Stomach (tissue), 9 donors: ENCODE results near the gene CCL17. TPM values are rescaled to one million over a fixed set of nuclear protein-coding genes. Genes with fewer than 3 reads are reported as not detected.
"Not testable (repeated sequence)": the region's sequence is repeated elsewhere in the genome, so short reads cannot be mapped to it uniquely, and the experiment has no call there.

Experiments used
- DNase-seq, 2 donors: peaks; one replicate each; pipeline versions ENCODE4 v3.0.0 to v3.0.0-alpha.2; 2013 to 2019
- H3K27ac ChIP-seq, 5 donors: fragments of 200-600 bp in 4 of 5; sonication (generic) in 4 of 5; one replicate each; pipeline ENCODE4 v1.5.1; 2013 to 2019; ENCODE audit warnings: mild to moderate bottlenecking in 1 of 5, moderate library complexity in 1 of 5
- H3K27me3 ChIP-seq, 3 donors: fragments of 200-600 bp; sonication (generic); one replicate each; pipeline ENCODE4 v1.5.1; 2017 to 2019; ENCODE audit warnings: mixed run types in 1 of 3
- H3K36me3 ChIP-seq, 4 donors: fragments of 200-600 bp; sonication (generic); 1 replicate in 3 of 4; 2 replicates in 1 of 4; pipeline ENCODE4 v1.5.1; 2016 to 2019
- H3K4me1 ChIP-seq, 4 donors: fragments of 200-600 bp; sonication (generic); one replicate each; pipeline ENCODE4 v1.5.1; 2016 to 2019
- H3K4me3 ChIP-seq, 4 donors: fragments of 200-600 bp; sonication (generic) in 3 of 4; one replicate each; pipeline ENCODE4 v1.5.1; 2016 to 2019; ENCODE audit warnings: mild to moderate bottlenecking in 1 of 4
- H3K9me3 ChIP-seq, 4 donors: fragments of 200-600 bp; sonication (generic); one replicate each; pipeline ENCODE4 v1.5.1; 2016 to 2019
- EP300 ChIP-seq: sonication (generic); formaldehyde crosslinking; IDR thresholded peaks from one replicate; pipeline ENCODE4 v1.6.1; 2017; ENCODE audit warnings: antibody characterized with exemption
- POLR2A ChIP-seq, 4 donors: fragments of 450-650 bp; IDR thresholded peaks; one replicate each; pipeline ENCODE4 v1.6.1; 2016; ENCODE audit warnings: antibody characterized with exemption in 4 of 4, control low read depth in 2 of 4, mild to moderate bottlenecking in 1 of 4, moderate library complexity in 1 of 4
- POLR2AphosphoS5 ChIP-seq, 3 donors: sonication (generic); formaldehyde crosslinking; IDR thresholded peaks; one replicate each; pipeline ENCODE4 v1.6.1; 2016; ENCODE audit warnings: antibody characterized with exemption in 3 of 3
- WGBS, 5 donors: extraction: QIAGEN DNeasy Blood & Tissue Kit in 3 of 5; methylation state at CpG; one replicate each; pipeline versions ENCODE4 v1.1.5 to v1.1.7; 2013 to 2018; 5-methylcytosine and 5-hydroxymethylcytosine counted together
- intact Hi-C: fragments of 100-400 bp; cut with DNase I; formaldehyde crosslinking; loops from one replicate; pipeline ENCODE4 v1.15.1; 2023; ENCODE audit warnings: low total_unique reads
- polyA plus RNA-seq, 3 donors: library from polyadenylated mRNA; stranded (reverse); fragments of 200-250 nt; gene quantifications; one replicate each; pipeline ENCODE4 v1.2.3, GENCODE V29; 2013
- total RNA-seq, 5 donors: library from RNA; depleted of rRNA; stranded (reverse); fragments of >200 nt; gene quantifications; one replicate each; pipeline versions ENCODE4 v1.1.0 to v1.2.3, GENCODE V29; 2014 to 2016
- TF ChIP-seq, protein P1 (sequence below), 7 experiments: fragments of 450-650 bp in 4 of 7; fragments of 200-600 bp in 3 of 7; sonication (generic) in 3 of 7; IDR thresholded peaks; one replicate each; pipeline ENCODE4 v1.5.1; 2016 to 2019; ENCODE audit warnings: antibody characterized with exemption in 7 of 7, control low read depth in 2 of 7, mild to moderate bottlenecking in 1 of 7
- donor health status: healthy with polysubstance abuse.
- donor health status: Bipolar disorder and iron deficiency.
- donor health status: healthy.

CCL17 gene
- total and polyA plus RNA-seq, 8 donors: 3.9 TPM; not detected in 7

DNA sequence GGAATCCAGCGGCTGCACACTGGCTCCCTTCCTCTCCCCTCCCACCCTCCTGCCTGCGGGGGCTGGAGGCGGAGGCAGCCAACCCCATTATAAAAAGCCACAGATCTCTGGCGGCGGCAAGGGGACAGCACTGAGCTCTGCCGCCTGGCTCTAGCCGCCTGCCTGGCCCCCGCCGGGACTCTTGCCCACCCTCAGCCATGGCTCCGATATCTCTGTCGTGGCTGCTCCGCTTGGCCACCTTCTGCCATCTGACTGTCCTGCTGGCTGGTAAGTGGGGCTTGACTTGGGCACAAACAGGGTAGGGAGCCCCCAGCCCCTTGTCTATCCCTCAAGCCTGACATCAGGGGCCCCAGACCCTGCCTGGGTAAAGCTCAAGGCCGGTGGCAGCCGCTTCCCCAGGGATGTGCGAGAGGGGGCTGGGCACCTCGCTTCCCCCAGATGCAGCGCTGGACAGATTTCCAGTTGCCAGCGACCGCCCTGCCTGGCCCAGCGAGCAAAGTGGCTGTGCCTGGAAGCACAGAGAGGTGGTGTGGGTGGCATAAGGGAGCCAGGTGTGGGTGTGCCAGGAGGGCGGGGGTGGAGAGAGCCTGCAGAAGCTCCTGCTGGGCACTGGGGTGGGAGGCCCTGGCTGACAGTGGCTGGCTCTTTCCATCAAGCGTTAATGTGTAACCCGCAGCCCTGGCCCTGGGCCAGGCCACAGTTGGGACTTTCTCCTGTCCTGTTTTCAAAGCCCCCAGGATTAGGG is 32.0 kb upstream of the CCL17 start, which contains the start of gene CX3CL1:
TSS of gene CX3CL1 (plus strand) at position 119 of the 745 bp plus-strand sequence. CDS start at position 198, 79 bp downstream.
- no peaks in the 10 kb centered on the region for H3K9me3 ChIP-seq
- peak within 1 kb of the TSS; percentile 42 to 50 (median 46) for H3K4me3 ChIP-seq
- H3K27ac ChIP-seq: peak within 1 kb of the TSS; percentile 60 to 84 (median 79)
- intact Hi-C loops: no loop called here
- H3K36me3 ChIP-seq: no peaks in the 10 kb centered on the region
- 15 to 24% (median 16%) methylated on average over 18 to 23 of the region's 23 CpGs for WGBS, 5 donors
- peaks cover 12 to 38% (median 24%) of the 10 kb centered on the region in 4 donors for H3K4me1 ChIP-seq
- peaks cover 0 to 7% (median 0%) of the 10 kb centered on the region in 3 donors for H3K27me3 ChIP-seq
- DNase-seq: peak; percentile 40 to 91
- TF ChIP-seq POLR2AphosphoS5 (IDR thresholded peaks at IDR 0.05) (peak; percentile 53 to 83 (median 71)), EP300 (no peak)

DNA sequence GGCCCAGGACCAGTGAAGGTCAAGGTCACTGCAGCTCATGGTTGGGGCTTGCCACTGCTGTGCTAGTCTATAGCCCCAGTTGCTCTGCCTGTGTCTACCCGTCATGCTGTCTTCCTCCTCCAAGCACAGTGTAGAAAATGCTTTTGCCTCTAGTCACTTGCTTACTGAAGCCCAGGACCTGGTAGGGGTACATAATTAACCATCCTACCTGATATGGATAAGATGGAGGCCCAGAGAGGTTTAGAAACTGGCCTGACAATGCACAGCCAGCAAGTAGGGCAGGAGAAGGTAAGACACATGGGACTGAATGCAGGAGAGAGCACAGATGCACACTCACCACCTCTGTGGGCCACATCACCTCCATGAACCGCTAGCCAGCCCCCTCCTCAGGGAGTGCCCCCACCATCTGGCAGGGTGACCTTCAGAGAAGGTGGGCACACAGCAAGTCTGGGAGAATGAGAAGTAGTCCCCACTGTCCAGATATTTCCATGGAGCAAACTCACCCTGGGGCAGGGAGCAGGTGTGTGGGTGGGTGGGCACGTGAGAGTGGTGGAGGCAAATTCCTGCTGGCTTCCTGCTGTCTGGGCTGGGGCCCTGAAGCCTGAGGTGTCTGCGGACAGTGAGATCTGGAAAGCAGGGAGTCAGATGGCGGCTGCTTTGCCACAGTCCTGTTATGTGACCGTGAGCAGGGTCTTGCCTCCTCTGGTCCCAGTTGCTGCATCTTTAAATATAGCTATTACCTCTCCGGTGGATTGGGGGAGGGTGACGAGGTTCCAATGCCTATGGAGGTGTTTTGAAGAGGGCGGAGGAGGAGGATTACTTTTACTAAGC is 31.2 kb upstream of the CCL17 start:
- Histone ChIP-seq H3K27me3 (peaks cover 0 to 7% (median 0%) of the 10 kb centered on the region in 3 donors), H3K27ac (peak overlapping the region in 4 of 5 donors; percentile 72 to 84 (median 80)), H3K4me1 (peaks cover 12 to 46% (median 28%) of the 10 kb centered on the region in 4 donors), H3K9me3 (no peaks in the 10 kb centered on the region), H3K4me3 (peak overlapping the region; percentile 42 to 50 (median 46)), H3K36me3 (no peaks in the 10 kb centered on the region)
- DNase-seq: no peak
- 53 to 74% (median 72%) methylated on average over 8 to 9 of the region's 9 CpGs for WGBS, 5 donors
- intact Hi-C loops: no loop called here
- TF ChIP-seq POLR2AphosphoS5 (IDR thresholded peaks at IDR 0.05): no peak
- no peak for TF ChIP-seq POLR2A (IDR thresholded peaks at IDR 0.05)
- no peak for TF ChIP-seq EP300
- TF ChIP-seq, protein P1, sequence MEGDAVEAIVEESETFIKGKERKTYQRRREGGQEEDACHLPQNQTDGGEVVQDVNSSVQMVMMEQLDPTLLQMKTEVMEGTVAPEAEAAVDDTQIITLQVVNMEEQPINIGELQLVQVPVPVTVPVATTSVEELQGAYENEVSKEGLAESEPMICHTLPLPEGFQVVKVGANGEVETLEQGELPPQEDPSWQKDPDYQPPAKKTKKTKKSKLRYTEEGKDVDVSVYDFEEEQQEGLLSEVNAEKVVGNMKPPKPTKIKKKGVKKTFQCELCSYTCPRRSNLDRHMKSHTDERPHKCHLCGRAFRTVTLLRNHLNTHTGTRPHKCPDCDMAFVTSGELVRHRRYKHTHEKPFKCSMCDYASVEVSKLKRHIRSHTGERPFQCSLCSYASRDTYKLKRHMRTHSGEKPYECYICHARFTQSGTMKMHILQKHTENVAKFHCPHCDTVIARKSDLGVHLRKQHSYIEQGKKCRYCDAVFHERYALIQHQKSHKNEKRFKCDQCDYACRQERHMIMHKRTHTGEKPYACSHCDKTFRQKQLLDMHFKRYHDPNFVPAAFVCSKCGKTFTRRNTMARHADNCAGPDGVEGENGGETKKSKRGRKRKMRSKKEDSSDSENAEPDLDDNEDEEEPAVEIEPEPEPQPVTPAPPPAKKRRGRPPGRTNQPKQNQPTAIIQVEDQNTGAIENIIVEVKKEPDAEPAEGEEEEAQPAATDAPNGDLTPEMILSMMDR (IDR thresholded peaks at IDR 0.05): no peak

DNA sequence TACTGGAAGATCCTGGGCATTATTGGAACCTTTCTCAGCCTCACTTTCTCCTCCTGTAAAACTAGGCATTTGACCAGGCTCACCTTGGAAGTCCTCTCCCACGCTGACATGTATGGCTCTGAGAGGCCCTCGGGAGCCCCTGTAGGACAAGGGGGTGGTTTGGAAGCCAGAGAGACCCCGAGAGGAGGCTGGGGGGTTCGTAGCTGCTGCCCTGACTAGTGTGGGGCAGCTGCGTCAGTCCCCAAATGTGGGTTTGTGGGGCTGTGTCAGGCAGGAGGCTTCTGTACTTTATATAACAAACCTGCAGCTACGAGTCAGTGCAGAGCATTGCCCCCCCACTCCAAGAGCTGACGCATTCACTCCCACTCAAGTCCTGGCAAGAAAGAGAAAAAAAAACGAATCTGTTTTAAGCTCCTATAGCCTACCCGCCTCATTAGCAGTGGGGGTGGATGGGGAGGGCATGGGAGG is 30.5 kb upstream of the CCL17 start:
- 40 to 71% (median 65%) methylated on average over 9 of the region's 9 CpGs for WGBS, 5 donors
- Histone ChIP-seq H3K27me3 (peaks cover 0 to 7% (median 0%) of the 10 kb centered on the region in 3 donors), H3K4me3 (peak overlapping the region; percentile 42 to 50 (median 46)), H3K27ac (peak overlapping the region in 4 of 5 donors; percentile 72 to 84 (median 80)), H3K36me3 (no peaks in the 10 kb centered on the region), H3K4me1 (peaks cover 12 to 51% (median 28%) of the 10 kb centered on the region in 4 donors), H3K9me3 (no peaks in the 10 kb centered on the region)
- intact Hi-C loops: no loop called here
- TF ChIP-seq EP300: no peak
- no peak for TF ChIP-seq POLR2AphosphoS5 (IDR thresholded peaks at IDR 0.05)
- no peak for TF ChIP-seq POLR2A (IDR thresholded peaks at IDR 0.05)
- TF ChIP-seq, protein P1 (IDR thresholded peaks at IDR 0.05): no peak
- DNase-seq: peak in 1 of 2 donors; percentile 68

DNA sequence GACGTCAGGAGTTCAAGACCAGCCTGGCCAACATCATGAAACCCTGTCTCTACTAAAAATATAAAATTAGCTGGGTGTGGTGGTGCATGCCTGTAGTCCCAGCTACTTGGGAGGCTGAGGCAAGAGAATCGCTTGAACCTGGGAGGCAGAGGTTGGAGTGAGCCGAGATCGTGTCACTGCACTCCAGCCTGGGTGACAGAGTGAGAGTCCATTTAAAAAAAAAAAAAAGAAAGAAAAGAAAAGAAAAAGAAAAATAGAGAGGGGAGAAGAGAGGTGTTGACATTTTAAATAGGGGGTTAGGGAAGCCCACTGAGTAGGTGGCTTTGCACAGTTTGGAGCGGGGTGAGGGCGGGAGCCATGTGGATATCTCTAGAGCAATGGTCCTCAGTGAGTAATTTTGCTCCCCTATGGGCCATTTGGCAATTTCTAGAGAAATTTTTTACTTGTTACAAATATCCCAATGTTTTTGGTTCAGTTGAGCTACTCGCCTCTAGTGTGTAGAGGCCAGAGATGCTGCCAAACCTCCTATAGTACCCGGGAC is 29.6 kb upstream of the CCL17 start:
- WGBS, 5 donors: 85 to 91% (median 89%) methylated on average over 8 of the region's 8 CpGs
- Histone ChIP-seq H3K27ac (peak overlapping the region in 3 of 5 donors; percentile 79 to 84 (median 81)), H3K4me3 (peak overlapping the region in 1 of 4 donors; percentile 46), H3K4me1 (peaks cover 12 to 51% (median 30%) of the 10 kb centered on the region in 4 donors)
- DNase-seq, H3K9me3 ChIP-seq, intact Hi-C loops, H3K36me3 ChIP-seq, H3K27me3 ChIP-seq: not testable (repeated sequence)

DNA sequence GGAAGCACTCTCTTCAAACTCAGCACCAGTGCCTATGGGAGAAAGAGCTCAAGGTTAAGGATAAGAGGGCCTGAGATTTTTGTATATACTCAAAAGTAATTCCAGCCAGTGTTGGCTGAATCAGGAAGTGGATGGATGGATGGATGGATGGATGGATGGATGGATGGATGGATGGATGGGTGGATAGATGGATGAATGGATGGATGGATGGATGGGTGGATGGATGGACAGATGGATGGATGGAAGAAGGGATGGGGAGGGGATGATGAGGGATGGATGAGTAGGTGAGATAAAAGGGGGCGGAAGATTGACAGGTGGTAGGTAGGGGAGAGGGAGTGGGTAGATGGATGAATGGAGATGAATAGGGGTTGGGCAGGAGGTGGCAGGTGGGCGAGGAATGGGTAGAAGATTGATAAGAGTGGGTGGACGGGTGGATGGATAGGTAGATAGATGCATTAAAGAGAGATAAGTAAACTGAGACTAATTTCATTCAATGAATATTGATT is 28.2 kb upstream of the CCL17 start:
- DNase-seq: no peak
- H3K27me3 ChIP-seq: peaks cover 0 to 6% (median 0%) of the 10 kb centered on the region in 3 donors
- H3K9me3 ChIP-seq: no peaks in the 10 kb centered on the region
- peaks cover 12 to 63% (median 32%) of the 10 kb centered on the region in 4 donors for H3K4me1 ChIP-seq
- WGBS, 5 donors: 87 to 94% (median 92%) methylated on average over 3 of the region's 3 CpGs
- no peak overlapping the region for H3K27ac ChIP-seq
- H3K4me3 ChIP-seq: no peak overlapping the region
- TF ChIP-seq, protein P1 (IDR thresholded peaks at IDR 0.05): no peak
- TF ChIP-seq POLR2A (IDR thresholded peaks at IDR 0.05) (no peak), POLR2AphosphoS5 (IDR thresholded peaks at IDR 0.05) (no peak), EP300 (no peak)
- intact Hi-C loops: no loop called here
- H3K36me3 ChIP-seq: no peaks in the 10 kb centered on the region
